Lung (tissue), 12 donors: Measurements from ENCODE around the gene GOLGA3. TPM values are rescaled to one million over a fixed set of nuclear protein-coding genes. Genes with fewer than 3 reads are reported as not detected.
"Not testable (repeated sequence)": the region's sequence is repeated elsewhere in the genome, so short reads cannot be mapped to it uniquely, and the experiment has no call there.

Experiments
- ATAC-seq: fragments of 200-7000 bp; cut with Tn5 transposase; one replicate; pipeline ENCODE4 v1.9.1; 2020; ENCODE audit warnings: moderate number of reproducible peaks; ENCODE audit not compliant: insufficient read depth, low FRiP score
- DNase-seq, 3 donors: peaks; one replicate each; pipeline ENCODE4 v3.0.0-alpha.2; 2013 to 2017
- H3K27ac ChIP-seq, 2 donors: one replicate each; pipeline ENCODE4 v1.5.1; 2013; ENCODE audit warnings: mild to moderate bottlenecking in 2 of 2, moderate library complexity in 2 of 2, control low read depth in 1 of 2, inconsistent platforms in 1 of 2, low read depth in 1 of 2, low read length in 1 of 2
- H3K27me3 ChIP-seq, 3 donors: one replicate each; pipeline ENCODE4 v1.5.1; 2013; ENCODE audit warnings: low read length in 2 of 3; ENCODE audit not compliant: control insufficient read depth in 3 of 3, insufficient read depth in 3 of 3
- H3K36me3 ChIP-seq, 4 donors: one replicate each; pipeline ENCODE4 v1.5.1; 2013; ENCODE audit warnings: low read length in 4 of 4, mild to moderate bottlenecking in 1 of 4, moderate library complexity in 1 of 4; ENCODE audit not compliant: control insufficient read depth in 4 of 4, insufficient read depth in 4 of 4
- H3K4me1 ChIP-seq, 5 donors: one replicate each; pipeline ENCODE4 v1.5.1; 2013; ENCODE audit warnings: low read length in 5 of 5, mild to moderate bottlenecking in 2 of 5, moderate library complexity in 1 of 5; ENCODE audit not compliant: control insufficient read depth in 5 of 5, insufficient read depth in 5 of 5
- H3K4me3 ChIP-seq: one replicate; pipeline ENCODE4 v1.5.1; 2013; ENCODE audit warnings: mild to moderate bottlenecking, control low read depth, moderate library complexity
- H3K9ac ChIP-seq, 2 donors: one replicate each; pipeline ENCODE4 v1.5.1; 2013; ENCODE audit warnings: low read length in 2 of 2, control low read depth in 1 of 2; ENCODE audit not compliant: insufficient read depth in 1 of 2
- H3K9me3 ChIP-seq, 4 donors: one replicate each; pipeline ENCODE4 v1.5.1; 2013; ENCODE audit warnings: low read length in 3 of 4, mild to moderate bottlenecking in 1 of 4, moderate library complexity in 1 of 4; ENCODE audit not compliant: control insufficient read depth in 4 of 4, insufficient read depth in 3 of 4
- WGBS, 2 donors: extraction: QIAGEN DNeasy Blood & Tissue Kit; methylation state at CpG; one replicate each; pipeline ENCODE4 v1.1.7; 2013; 5-methylcytosine and 5-hydroxymethylcytosine counted together
- polyA plus RNA-seq, 2 donors: library from polyadenylated mRNA; stranded (reverse); fragments of 200-250 nt; gene quantifications; one replicate each; pipeline ENCODE4 v1.2.1, GENCODE V29; 2013
- total RNA-seq, 2 donors: library from RNA; depleted of rRNA in 1 of 2; stranded (reverse); fragments of >200 nt in 1 of 2; gene quantifications; one replicate each; pipeline ENCODE4 v1.2.1, GENCODE V29; 2014 to 2021
- TF ChIP-seq, protein P1 (sequence below): IDR thresholded peaks from 2 replicates; pipeline ENCODE4 v1.5.1; 2012; ENCODE audit warnings: mild to moderate bottlenecking; ENCODE audit errors: control extremely low read depth, extremely low read depth
- donor health status: control.
- donor health status: control.
- donor health status: Bipolar disorder and iron deficiency.
- donor health status: healthy.
- donor health status: DM: yes; HTN: yes; CAD: no.

The GOLGA3 gene
- total and polyA plus RNA-seq, 4 donors: 17.5 to 81.1 (median 35.7) TPM

DNA sequence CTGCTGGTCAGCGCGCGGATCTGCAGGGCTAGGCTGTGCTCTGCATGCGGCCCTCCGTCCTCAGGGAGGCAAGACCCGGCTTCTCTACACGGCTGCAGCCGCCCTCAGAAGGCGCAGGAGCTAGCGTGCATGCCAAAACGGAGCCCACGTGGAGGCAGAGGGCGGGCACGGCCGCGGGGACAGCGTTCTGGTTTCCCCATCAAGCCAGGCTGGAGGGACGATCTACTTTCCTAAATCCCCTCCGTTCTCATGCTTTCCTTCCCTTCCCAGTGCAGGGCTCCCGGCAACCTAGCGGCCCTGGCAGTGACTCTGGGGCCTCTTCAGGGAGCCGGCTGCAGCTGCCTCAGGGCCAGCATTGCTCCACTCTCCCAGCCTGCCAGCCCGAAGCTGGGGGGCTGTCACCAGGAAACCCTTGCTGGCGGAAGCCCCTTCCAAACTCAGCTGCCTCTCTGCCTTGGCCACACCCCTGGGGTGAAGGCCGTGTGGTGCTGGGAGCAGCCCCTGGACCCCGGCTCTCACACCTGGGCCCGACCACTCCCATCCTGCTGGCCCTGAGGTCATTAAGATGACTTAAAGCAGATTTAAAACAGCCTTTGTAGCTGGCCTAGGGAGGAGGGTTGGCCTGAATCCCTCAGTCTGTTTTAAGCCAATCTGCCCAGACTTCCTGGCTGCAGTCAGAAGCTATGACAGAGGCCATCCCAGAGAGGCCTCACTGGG is 9.2 kb upstream of the GOLGA3 start:
- Histone ChIP-seq H3K27ac (peak overlapping the region in 1 of 2 donors; percentile 1), H3K9me3 (no peaks in the 10 kb centered on the region), H3K4me3 (no peak overlapping the region), H3K9ac (peak overlapping the region in 1 of 2 donors; percentile 42), H3K36me3 (peaks cover 2 to 46% (median 5%) of the 10 kb centered on the region in 4 donors), H3K27me3 (no peaks in the 10 kb centered on the region), H3K4me1 (peaks cover 0 to 14% (median 7%) of the 10 kb centered on the region in 5 donors)
- no peak for ATAC-seq
- TF ChIP-seq, protein P1, sequence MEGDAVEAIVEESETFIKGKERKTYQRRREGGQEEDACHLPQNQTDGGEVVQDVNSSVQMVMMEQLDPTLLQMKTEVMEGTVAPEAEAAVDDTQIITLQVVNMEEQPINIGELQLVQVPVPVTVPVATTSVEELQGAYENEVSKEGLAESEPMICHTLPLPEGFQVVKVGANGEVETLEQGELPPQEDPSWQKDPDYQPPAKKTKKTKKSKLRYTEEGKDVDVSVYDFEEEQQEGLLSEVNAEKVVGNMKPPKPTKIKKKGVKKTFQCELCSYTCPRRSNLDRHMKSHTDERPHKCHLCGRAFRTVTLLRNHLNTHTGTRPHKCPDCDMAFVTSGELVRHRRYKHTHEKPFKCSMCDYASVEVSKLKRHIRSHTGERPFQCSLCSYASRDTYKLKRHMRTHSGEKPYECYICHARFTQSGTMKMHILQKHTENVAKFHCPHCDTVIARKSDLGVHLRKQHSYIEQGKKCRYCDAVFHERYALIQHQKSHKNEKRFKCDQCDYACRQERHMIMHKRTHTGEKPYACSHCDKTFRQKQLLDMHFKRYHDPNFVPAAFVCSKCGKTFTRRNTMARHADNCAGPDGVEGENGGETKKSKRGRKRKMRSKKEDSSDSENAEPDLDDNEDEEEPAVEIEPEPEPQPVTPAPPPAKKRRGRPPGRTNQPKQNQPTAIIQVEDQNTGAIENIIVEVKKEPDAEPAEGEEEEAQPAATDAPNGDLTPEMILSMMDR: no peak
- peak; percentile 31 to 72 (median 34) for DNase-seq
- WGBS, 2 donors: 76 to 84% methylated on average over 26 to 27 of the region's 27 CpGs

DNA sequence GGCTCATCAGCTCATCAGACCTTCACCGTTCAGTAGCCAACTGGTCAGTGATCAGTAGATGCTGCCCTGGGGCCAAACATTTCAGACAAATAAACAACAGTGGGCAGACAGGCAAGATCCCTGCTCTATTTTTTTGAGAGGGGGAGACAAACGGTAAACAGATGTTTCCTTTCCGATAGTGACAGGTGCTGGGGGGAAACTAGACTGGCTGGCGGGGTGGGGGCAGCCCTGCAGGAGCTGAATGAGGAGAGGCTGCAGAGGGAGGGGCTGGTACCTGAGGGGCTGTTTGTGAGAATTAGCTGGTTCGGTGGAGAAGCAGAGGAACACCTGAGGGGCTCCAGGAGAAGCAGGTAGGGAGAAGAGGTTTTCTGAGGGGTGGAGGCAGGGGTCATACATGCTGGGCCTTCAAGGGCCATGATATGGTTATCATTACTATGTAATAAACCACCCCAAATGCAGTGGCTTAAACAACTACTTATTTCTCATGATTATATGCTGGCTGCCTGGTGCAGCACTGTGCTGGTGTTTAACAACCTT is 8.2 kb upstream of the GOLGA3 start:
- TF ChIP-seq, protein P1: no peak
- H3K36me3 ChIP-seq: peaks cover 2 to 38% (median 5%) of the 10 kb centered on the region in 4 donors

DNA sequence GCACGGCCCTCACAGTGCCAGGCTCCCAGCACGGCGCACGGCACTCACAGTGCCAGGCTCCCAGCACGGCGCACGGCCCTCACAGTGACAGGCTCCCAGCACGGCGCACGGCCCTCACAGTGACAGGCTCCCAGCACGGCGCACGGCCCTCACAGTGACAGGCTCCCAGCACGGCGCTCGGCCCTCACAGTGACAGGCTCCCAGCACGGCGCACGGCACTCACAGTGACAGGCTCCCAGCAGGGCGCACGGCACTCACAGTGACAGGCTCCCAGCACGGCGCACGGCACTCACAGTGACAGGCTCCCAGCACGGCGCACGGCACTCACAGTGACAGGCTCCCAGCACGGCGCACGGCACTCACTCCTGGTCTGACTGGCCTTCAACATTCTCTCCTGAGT is 7.6 kb upstream of the GOLGA3 start:
- H3K9ac ChIP-seq, H3K9me3 ChIP-seq, H3K4me3 ChIP-seq, ATAC-seq, H3K27me3 ChIP-seq, DNase-seq, H3K27ac ChIP-seq: not testable (repeated sequence)
- 86 to 90% methylated on average over 26 to 30 of the region's 30 CpGs for WGBS, 2 donors
- Histone ChIP-seq H3K4me1 (peaks cover 0 to 14% (median 7%) of the 10 kb centered on the region in 5 donors), H3K36me3 (peaks cover 0 to 35% (median 4%) of the 10 kb centered on the region in 4 donors)

More for the DNA sequence above, 8.2 kb upstream of the GOLGA3 start:
- H3K4me3 ChIP-seq: no peak overlapping the region
- H3K4me1 ChIP-seq: peaks cover 0 to 14% (median 7%) of the 10 kb centered on the region in 5 donors
- ATAC-seq (no peak), DNase-seq (no peak)
- peak overlapping the region in 1 of 2 donors; percentile 42 for H3K9ac ChIP-seq
- 63 to 66% methylated on average over 5 of the region's 5 CpGs for WGBS, 2 donors
- H3K9me3 ChIP-seq: no peaks in the 10 kb centered on the region
- no peaks in the 10 kb centered on the region for H3K27me3 ChIP-seq
- H3K27ac ChIP-seq: no peak overlapping the region
